SK-N-SH (cell line): ENCODE data around the gene OR52D1. TPM values are rescaled to one million over a fixed set of nuclear protein-coding genes. Genes with fewer than 3 reads are reported as not detected.

Experiments used
- CTCF ChIA-PET: fragments of 300-600, 350-600 bp; formaldehyde crosslinking; extraction: SDS; loops from one replicate; lab custom pipeline; 2021; lab: Yijun Ruan, JAX
- POLR2A ChIA-PET: fragments of 350-600 bp; sonication (Branson Sonifier 250); formaldehyde crosslinking; extraction: SDS; loops from one replicate; lab custom pipeline; 2020; ENCODE audit warnings: antibody characterized with exemption, inconsistent platforms; lab: Yijun Ruan, JAX
- DNase-seq: peaks from one replicate; pipeline ENCODE4 v3.0.0; 2012
- H2AFZ ChIP-seq: fragments of 200-600 bp; sonication (generic); 2 replicates; pipeline ENCODE4 v1.8.1; 2016; ENCODE audit warnings: antibody characterized with exemption, mild to moderate bottlenecking, low read depth
- H3F3A ChIP-seq: fragments of 200-600 bp; sonication (generic); replicated peaks from 2 replicates; pipeline ENCODE3; 2016; ENCODE audit warnings: antibody characterized with exemption, mild to moderate bottlenecking; ENCODE audit not compliant: insufficient read depth
- H3K27ac ChIP-seq, 2 experiments: fragments of 200-500 bp in 1 of 2; fragments of 200-600 bp in 1 of 2; sonication (Bioruptor generic) in 1 of 2; sonication (generic), shearing (Covaris generic) in 1 of 2; 2 replicates each; pipeline versions ENCODE4 v1.5.1 to v1.6.1; 2014 to 2016; ENCODE audit warnings: low read depth in 2 of 2, inconsistent platforms in 1 of 2, low read length in 1 of 2, mild to moderate bottlenecking in 1 of 2, mixed read lengths in 1 of 2
- H3K27me3 ChIP-seq: fragments of 200-600 bp; sonication (generic), shearing (Covaris generic); 2 replicates; pipeline ENCODE4 v1.6.1; 2016; ENCODE audit warnings: mixed run types; ENCODE audit not compliant: insufficient read depth
- H3K36me3 ChIP-seq, 2 experiments: fragments of 200-500 bp in 1 of 2; fragments of 200-600 bp in 1 of 2; sonication (Bioruptor generic) in 1 of 2; sonication (generic) in 1 of 2; replicated peaks in 1 of 2; 2 replicates each; pipeline versions ENCODE3 to v1.5.1; 2014 to 2016; ENCODE audit warnings: low read length in 1 of 2, mild to moderate bottlenecking in 1 of 2; ENCODE audit not compliant: insufficient read depth in 2 of 2, control insufficient read depth in 1 of 2
- H3K4me1 ChIP-seq, 2 experiments: fragments of 200-500 bp in 1 of 2; fragments of 200-600 bp in 1 of 2; sonication (Bioruptor generic) in 1 of 2; sonication (generic), shearing (Covaris generic) in 1 of 2; 2 replicates each; pipeline versions ENCODE4 v1.5.1 to v1.6.1; 2014 to 2016; ENCODE audit warnings: low read depth in 1 of 2, low read length in 1 of 2, mixed run types in 1 of 2; ENCODE audit not compliant: insufficient read depth in 2 of 2, control insufficient read depth in 1 of 2
- H3K4me2 ChIP-seq: fragments of 200-600 bp; sonication (generic), shearing (Covaris generic); 2 replicates; pipeline ENCODE4 v1.6.1; 2017; ENCODE audit warnings: mixed run types
- H3K4me3 ChIP-seq, 2 experiments: fragments of 200-500 bp in 1 of 2; fragments of 200-600 bp in 1 of 2; sonication (Bioruptor generic) in 1 of 2; sonication (generic), shearing (Covaris generic) in 1 of 2; 2 replicates each; pipeline versions ENCODE4 v1.5.1 to v1.8.1; 2014 to 2016; ENCODE audit warnings: low read depth in 2 of 2, inconsistent platforms in 1 of 2, low read length in 1 of 2, mild to moderate bottlenecking in 1 of 2, mixed read lengths in 1 of 2, moderate library complexity in 1 of 2
- H3K79me2 ChIP-seq: fragments of 200-600 bp; sonication (generic); 2 replicates; pipeline ENCODE4 v1.8.1; 2017; ENCODE audit warnings: mild to moderate bottlenecking; ENCODE audit not compliant: insufficient read depth
- H3K9ac ChIP-seq: fragments of 200-600 bp; sonication (generic); 2 replicates; pipeline ENCODE4 v1.6.1; 2017; ENCODE audit warnings: mixed run types
- H3K9me2 ChIP-seq: fragments of 200-600 bp; sonication (generic); 2 replicates; pipeline ENCODE4 v1.6.1; 2017; ENCODE audit warnings: mixed run types
- H3K9me3 ChIP-seq: fragments of 200-600 bp; sonication (generic); 2 replicates; pipeline ENCODE4 v1.6.1; 2017; ENCODE audit warnings: mixed run types, mild to moderate bottlenecking, moderate library complexity
- H4K20me1 ChIP-seq: fragments of 200-600 bp; sonication (generic); 2 replicates; pipeline ENCODE4 v1.6.1; 2017; ENCODE audit warnings: mild to moderate bottlenecking, mixed run types; ENCODE audit not compliant: insufficient read depth
- EP300 ChIP-seq, 2 experiments: IDR thresholded peaks; 2 replicates each; pipeline versions ENCODE4 v1.4.0 to v1.6.1; 2012; ENCODE audit warnings: borderline replicate concordance in 1 of 2, low read depth in 1 of 2, low read length in 1 of 2
- EZH2phosphoT487 ChIP-seq: fragments of 200-600 bp; sonication (generic); IDR thresholded peaks from 2 replicates; pipeline ENCODE4 v1.6.1; 2017; ENCODE audit warnings: low read depth, mixed run types, mild to moderate bottlenecking, antibody characterized with exemption, moderate library complexity, borderline replicate concordance
- JUND ChIP-seq: IDR thresholded peaks from 2 replicates; pipeline ENCODE4 v1.4.0; 2012
- POLR2AphosphoS5 ChIP-seq: IDR thresholded peaks from 2 replicates; pipeline ENCODE4 v1.6.1; 2012; ENCODE audit warnings: low read depth, low read length
- RAD21 ChIP-seq: IDR thresholded peaks from 2 replicates; pipeline ENCODE4 v1.6.1; 2012; ENCODE audit warnings: mild to moderate bottlenecking, low read length
- RXRA ChIP-seq: IDR thresholded peaks from 2 replicates; pipeline ENCODE4 v1.4.0; 2012; ENCODE audit warnings: low read depth, mild to moderate bottlenecking, borderline replicate concordance
- SIN3A ChIP-seq: IDR thresholded peaks from 2 replicates; pipeline ENCODE4 v1.6.1; 2012; ENCODE audit warnings: low read depth, mild to moderate bottlenecking, low read length, moderate library complexity, borderline replicate concordance
- SMC3 ChIP-seq: IDR thresholded peaks from 2 replicates; pipeline ENCODE4 v1.6.1; 2012; ENCODE audit warnings: low read depth, low read length, improper control_type of control experiment
- TCF12 ChIP-seq: IDR thresholded peaks from 2 replicates; pipeline ENCODE4 v1.4.0; 2012
- YY1 ChIP-seq: IDR thresholded peaks from 2 replicates; pipeline ENCODE4 v1.4.0; 2012; ENCODE audit warnings: low read depth, mild to moderate bottlenecking
- WGBS: methylation state at CpG from one replicate; pipeline ENCODE4 v1.1.6; 2017; ENCODE audit warnings: low lambda C conversion rate; 5-methylcytosine and 5-hydroxymethylcytosine counted together
- polyA plus RNA-seq, 3 experiments: library from polyadenylated mRNA; depleted of rRNA; stranded (reverse); fragments of >200 nt; gene quantifications; 2 replicates each; pipeline ENCODE4 v1.2.3, GENCODE V29; 2012
- TF ChIP-seq, protein P1 (sequence below): IDR thresholded peaks from 2 replicates; pipeline ENCODE4 v1.6.1; 2012; ENCODE audit warnings: mild to moderate bottlenecking, low read depth, low read length, moderate library complexity
- TF ChIP-seq, protein P2 (sequence below): fragments of 200-600 bp; sonication (generic); IDR thresholded peaks from 2 replicates; pipeline ENCODE4 v1.6.1; 2017; ENCODE audit warnings: antibody characterized with exemption, mild to moderate bottlenecking, moderate library complexity
- TF ChIP-seq, protein P3 (sequence below): fragments of 150-350 bp; IDR thresholded peaks from 2 replicates; pipeline ENCODE4 v1.6.1; 2016; ENCODE audit warnings: mild to moderate bottlenecking, low read depth, low read length
- TF ChIP-seq, protein P4 (sequence below): IDR thresholded peaks from 2 replicates; pipeline ENCODE4 v1.4.0; 2012; ENCODE audit warnings: low read depth
- TF ChIP-seq, protein P5 (sequence below): fragments of 150-350 bp; IDR thresholded peaks from 2 replicates; pipeline ENCODE4 v1.6.1; 2017; ENCODE audit warnings: antibody characterized with exemption, low read length, low read depth, borderline replicate concordance

OR52D1 gene
- polyA plus RNA-seq, 1 of the 3 experiments (the other 2 are of a cell fraction) = not detected

DNA sequence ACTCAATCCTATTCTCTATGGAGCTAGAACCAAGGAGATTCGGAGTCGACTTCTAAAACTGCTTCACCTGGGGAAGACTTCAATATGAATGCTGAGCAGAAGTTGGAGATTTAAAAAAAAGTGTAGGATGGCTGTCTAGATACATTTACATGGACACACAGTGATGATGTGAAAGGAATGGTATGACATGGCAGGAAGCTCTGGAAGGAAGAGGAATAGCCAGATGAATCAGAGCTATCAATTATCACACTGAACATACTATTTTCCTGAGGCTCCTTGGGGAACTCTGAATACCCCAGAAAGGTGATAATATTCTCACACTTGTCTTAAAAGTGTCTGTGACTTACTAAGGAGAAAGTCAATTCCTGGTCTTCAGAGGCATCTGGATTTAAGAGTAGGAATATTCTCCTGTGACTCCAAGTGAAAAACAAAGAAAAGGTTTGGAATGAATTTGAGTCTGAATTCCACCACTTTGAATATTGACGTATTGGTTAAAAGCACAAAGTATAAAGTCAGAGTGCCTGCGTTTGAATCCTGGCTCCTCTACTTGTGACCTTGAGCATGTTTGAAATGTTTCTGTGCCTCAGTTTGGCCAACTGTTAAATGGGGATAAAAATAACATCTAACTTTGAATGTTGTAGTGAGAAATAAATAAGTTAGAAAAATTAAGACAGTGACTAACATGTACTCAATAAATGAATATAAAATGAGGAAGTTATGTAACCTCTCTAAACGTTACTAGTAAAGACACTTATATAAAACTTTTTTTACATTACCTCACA, 1.3 kb downstream of the OR52D1 start:
- under 1% methylated on average over 5 of the region's 5 CpGs for WGBS
- Histone ChIP-seq H3K9ac (no peak overlapping the region), H3K79me2 (no peaks in the 10 kb centered on the region), H4K20me1 (no peaks in the 10 kb centered on the region), H3K9me3 (no peaks in the 10 kb centered on the region), H2AFZ (no peak overlapping the region), H3F3A (no peaks in the 10 kb centered on the region), H3K4me1 (no peaks in the 10 kb centered on the region), H3K27me3 (no peaks in the 10 kb centered on the region; the same call in 1 of the 2 replicates), H3K4me3 (no peak overlapping the region), H3K4me2 (no peak overlapping the region), H3K9me2 (no peaks in the 10 kb centered on the region), H3K36me3 (no peaks in the 10 kb centered on the region), H3K27ac (no peak overlapping the region)
- no peak for DNase-seq
- ChIA-PET POLR2A (no interaction called here), CTCF (interaction anchor here (1.0 kb wide), 1 partner anchor 13 kb away, joined by 3 read pairs; no protein-coding TSS in a partner anchor)
- TF ChIP-seq EP300 (IDR thresholded peaks at IDR 0.05; ENCODE audit: borderline replicate concordance in 1 of 2, low read depth in 1 of 2, low read length in 1 of 2) = no peak
- TF ChIP-seq TCF12 = no peak
- no peak for TF ChIP-seq EZH2phosphoT487
- no peak for TF ChIP-seq YY1
- TF ChIP-seq POLR2AphosphoS5 = no peak
- TF ChIP-seq, protein P1, sequence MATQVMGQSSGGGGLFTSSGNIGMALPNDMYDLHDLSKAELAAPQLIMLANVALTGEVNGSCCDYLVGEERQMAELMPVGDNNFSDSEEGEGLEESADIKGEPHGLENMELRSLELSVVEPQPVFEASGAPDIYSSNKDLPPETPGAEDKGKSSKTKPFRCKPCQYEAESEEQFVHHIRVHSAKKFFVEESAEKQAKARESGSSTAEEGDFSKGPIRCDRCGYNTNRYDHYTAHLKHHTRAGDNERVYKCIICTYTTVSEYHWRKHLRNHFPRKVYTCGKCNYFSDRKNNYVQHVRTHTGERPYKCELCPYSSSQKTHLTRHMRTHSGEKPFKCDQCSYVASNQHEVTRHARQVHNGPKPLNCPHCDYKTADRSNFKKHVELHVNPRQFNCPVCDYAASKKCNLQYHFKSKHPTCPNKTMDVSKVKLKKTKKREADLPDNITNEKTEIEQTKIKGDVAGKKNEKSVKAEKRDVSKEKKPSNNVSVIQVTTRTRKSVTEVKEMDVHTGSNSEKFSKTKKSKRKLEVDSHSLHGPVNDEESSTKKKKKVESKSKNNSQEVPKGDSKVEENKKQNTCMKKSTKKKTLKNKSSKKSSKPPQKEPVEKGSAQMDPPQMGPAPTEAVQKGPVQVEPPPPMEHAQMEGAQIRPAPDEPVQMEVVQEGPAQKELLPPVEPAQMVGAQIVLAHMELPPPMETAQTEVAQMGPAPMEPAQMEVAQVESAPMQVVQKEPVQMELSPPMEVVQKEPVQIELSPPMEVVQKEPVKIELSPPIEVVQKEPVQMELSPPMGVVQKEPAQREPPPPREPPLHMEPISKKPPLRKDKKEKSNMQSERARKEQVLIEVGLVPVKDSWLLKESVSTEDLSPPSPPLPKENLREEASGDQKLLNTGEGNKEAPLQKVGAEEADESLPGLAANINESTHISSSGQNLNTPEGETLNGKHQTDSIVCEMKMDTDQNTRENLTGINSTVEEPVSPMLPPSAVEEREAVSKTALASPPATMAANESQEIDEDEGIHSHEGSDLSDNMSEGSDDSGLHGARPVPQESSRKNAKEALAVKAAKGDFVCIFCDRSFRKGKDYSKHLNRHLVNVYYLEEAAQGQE = no peak
- TF ChIP-seq, protein P2, sequence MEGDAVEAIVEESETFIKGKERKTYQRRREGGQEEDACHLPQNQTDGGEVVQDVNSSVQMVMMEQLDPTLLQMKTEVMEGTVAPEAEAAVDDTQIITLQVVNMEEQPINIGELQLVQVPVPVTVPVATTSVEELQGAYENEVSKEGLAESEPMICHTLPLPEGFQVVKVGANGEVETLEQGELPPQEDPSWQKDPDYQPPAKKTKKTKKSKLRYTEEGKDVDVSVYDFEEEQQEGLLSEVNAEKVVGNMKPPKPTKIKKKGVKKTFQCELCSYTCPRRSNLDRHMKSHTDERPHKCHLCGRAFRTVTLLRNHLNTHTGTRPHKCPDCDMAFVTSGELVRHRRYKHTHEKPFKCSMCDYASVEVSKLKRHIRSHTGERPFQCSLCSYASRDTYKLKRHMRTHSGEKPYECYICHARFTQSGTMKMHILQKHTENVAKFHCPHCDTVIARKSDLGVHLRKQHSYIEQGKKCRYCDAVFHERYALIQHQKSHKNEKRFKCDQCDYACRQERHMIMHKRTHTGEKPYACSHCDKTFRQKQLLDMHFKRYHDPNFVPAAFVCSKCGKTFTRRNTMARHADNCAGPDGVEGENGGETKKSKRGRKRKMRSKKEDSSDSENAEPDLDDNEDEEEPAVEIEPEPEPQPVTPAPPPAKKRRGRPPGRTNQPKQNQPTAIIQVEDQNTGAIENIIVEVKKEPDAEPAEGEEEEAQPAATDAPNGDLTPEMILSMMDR = no peak

DNA sequence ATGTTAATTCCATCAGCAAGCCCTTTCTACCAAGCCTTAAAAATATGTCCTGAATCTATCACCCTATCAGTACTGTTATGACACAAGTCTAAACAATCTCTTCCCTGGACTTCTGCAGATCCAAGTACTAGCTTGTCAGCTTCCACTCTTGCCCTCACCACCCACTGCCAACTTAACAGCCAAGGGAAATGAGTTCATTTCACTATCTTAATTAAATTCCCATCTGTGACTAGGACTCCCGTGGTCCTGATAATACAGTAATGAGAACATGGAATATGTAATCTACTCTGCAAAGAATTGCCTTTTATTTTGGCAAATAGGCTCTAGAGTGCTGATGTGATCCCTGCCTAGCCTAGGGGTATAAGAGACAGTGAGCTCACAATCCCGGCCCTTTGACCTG, 11.2 kb downstream of the OR52D1 start:
- H3F3A ChIP-seq = no peaks in the 10 kb centered on the region
- H3K9ac ChIP-seq = no peak overlapping the region
- no peak overlapping the region for H3K4me3 ChIP-seq
- H3K79me2 ChIP-seq = no peaks in the 10 kb centered on the region
- ChIA-PET POLR2A (no interaction called here), CTCF (interaction anchor here (1.0 kb wide), 1 partner anchor 863 kb away, joined by 4 read pairs; no protein-coding TSS in a partner anchor)
- H4K20me1 ChIP-seq = no peaks in the 10 kb centered on the region
- no peaks in the 10 kb centered on the region for H3K36me3 ChIP-seq
- WGBS = 0% methylated on average over 2 of the region's 2 CpGs
- no peak overlapping the region for H3K27ac ChIP-seq
- no peak overlapping the region for H2AFZ ChIP-seq
- no peaks in the 10 kb centered on the region for H3K9me3 ChIP-seq
- H3K9me2 ChIP-seq = no peaks in the 10 kb centered on the region
- DNase-seq = no peak
- no peak overlapping the region for H3K4me2 ChIP-seq
- no peaks in the 10 kb centered on the region for H3K27me3 ChIP-seq
- no peaks in the 10 kb centered on the region for H3K4me1 ChIP-seq
- TF ChIP-seq SMC3 = no peak
- TF ChIP-seq, protein P2 = no peak
- TF ChIP-seq, protein P3, sequence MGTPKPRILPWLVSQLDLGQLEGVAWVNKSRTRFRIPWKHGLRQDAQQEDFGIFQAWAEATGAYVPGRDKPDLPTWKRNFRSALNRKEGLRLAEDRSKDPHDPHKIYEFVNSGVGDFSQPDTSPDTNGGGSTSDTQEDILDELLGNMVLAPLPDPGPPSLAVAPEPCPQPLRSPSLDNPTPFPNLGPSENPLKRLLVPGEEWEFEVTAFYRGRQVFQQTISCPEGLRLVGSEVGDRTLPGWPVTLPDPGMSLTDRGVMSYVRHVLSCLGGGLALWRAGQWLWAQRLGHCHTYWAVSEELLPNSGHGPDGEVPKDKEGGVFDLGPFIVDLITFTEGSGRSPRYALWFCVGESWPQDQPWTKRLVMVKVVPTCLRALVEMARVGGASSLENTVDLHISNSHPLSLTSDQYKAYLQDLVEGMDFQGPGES = no peak
- no peak for TF ChIP-seq TCF12
- TF ChIP-seq POLR2AphosphoS5 = no peak
- TF ChIP-seq JUND = no peak
- no peak for TF ChIP-seq RAD21
- TF ChIP-seq, protein P4, sequence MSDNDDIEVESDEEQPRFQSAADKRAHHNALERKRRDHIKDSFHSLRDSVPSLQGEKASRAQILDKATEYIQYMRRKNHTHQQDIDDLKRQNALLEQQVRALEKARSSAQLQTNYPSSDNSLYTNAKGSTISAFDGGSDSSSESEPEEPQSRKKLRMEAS = no peak
- TF ChIP-seq, protein P5, sequence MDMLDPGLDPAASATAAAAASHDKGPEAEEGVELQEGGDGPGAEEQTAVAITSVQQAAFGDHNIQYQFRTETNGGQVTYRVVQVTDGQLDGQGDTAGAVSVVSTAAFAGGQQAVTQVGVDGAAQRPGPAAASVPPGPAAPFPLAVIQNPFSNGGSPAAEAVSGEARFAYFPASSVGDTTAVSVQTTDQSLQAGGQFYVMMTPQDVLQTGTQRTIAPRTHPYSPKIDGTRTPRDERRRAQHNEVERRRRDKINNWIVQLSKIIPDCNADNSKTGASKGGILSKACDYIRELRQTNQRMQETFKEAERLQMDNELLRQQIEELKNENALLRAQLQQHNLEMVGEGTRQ = no peak
- TF ChIP-seq SIN3A = no peak
- no peak for TF ChIP-seq RXRA
